Skin epidermis (tissue), 12 donors: Measurements from ENCODE around the gene PTPRM.

ENCODE experiments used
- H3K27ac ChIP-seq, 21 experiments: fragments of 200-600 bp; sonication (generic) in 11 of 21; one replicate each; pipeline ENCODE4 v1.5.0; 2020; ENCODE audit warnings: mild to moderate bottlenecking in 3 of 21, inconsistent platforms in 2 of 21, moderate library complexity in 2 of 21
- H3K4me3 ChIP-seq, 7 experiments: fragments of 200-600 bp; sonication (generic) in 2 of 7; one replicate each; pipeline ENCODE4 v1.5.0; 2020; ENCODE audit warnings: inconsistent platforms in 2 of 7, mild to moderate bottlenecking in 2 of 7, moderate library complexity in 1 of 7

Gene PTPRM

GRCh38 chr18:8367217-8367988 is 800.3 kb downstream of the PTPRM start:
- H3K27ac ChIP-seq, result no peak overlapping the region

GRCh38 chr18:8368512-8369217 is 801.5 kb downstream of the PTPRM start:
- no peak overlapping the region for H3K27ac ChIP-seq
- no peak overlapping the region for H3K4me3 ChIP-seq

More at GRCh38 chr18:8367217-8367988, 800.3 kb downstream of the PTPRM start:
- peak overlapping the region in 3 of 7 experiments; percentile 1 to 28 (median 20) for H3K4me3 ChIP-seq

- Histone ChIP-seq H3K4me3 (no peak overlapping the region), H3K27ac (no peak overlapping the region)
These were observed 806.4 kb downstream of the PTPRM start for GRCh38 chr18:8373486-8373885.

- no peak overlapping the region for H3K4me3 ChIP-seq
- H3K27ac ChIP-seq, result no peak overlapping the region
These were observed 807.6 kb downstream of the PTPRM start for GRCh38 chr18:8374676-8375075.

DNA sequence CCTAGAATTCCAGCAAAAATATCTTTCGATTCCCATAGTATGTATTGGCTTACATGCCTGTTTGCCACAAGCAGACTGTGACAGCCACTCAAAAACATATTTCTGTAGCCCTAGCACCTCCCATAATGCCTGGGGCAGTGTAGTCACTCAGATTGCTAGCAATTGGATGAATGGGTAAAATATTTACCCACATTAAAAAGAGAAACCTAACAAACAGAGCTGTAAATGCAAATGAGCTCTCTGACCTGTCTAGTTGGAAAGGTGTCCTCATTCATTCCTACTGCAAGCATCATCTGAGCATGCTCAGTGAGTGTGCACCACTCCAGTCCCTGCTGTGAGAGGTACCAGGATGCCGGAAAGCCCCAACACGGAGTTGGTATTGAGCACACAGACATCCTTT is 808.1 kb downstream of the PTPRM start:
- no peak overlapping the region for H3K4me3 ChIP-seq
- no peak overlapping the region for H3K27ac ChIP-seq

- H3K4me3 ChIP-seq, result no peak overlapping the region
- no peak overlapping the region for H3K27ac ChIP-seq
These were observed 809.0 kb downstream of the PTPRM start for GRCh38 chr18:8376113-8376512.

- H3K4me3 ChIP-seq, result no peak overlapping the region
- H3K27ac ChIP-seq, result no peak overlapping the region
These were observed 812.2 kb downstream of the PTPRM start for GRCh38 chr18:8379187-8379941.

GRCh38 chr18:8380006-8380405 is 812.9 kb downstream of the PTPRM start:
- Histone ChIP-seq H3K27ac (no peak overlapping the region), H3K4me3 (no peak overlapping the region)

DNA sequence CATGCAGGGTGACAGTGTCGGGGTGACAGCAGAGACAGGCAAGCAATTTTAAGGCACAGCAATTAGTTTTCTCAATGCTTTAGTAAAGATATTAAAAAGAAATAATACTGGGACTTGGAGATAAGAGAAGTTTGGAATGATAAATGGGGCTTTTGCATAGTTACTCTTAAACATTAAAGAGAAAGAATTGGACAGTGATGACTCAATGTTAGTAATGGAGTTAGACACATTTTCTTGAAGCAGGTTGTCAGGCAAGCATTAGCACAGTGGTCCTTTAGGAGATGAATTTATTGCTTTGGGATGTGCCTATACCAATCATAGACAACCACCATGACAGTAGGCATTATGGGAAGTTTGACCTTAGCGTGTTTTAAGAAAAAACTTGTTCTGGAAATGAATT is 813.8 kb downstream of the PTPRM start:
- H3K27ac ChIP-seq, result no peak overlapping the region
- no peak overlapping the region for H3K4me3 ChIP-seq

- Histone ChIP-seq H3K4me3 (no peak overlapping the region), H3K27ac (no peak overlapping the region)
These were observed 814.8 kb downstream of the PTPRM start for GRCh38 chr18:8381821-8382459.

DNA sequence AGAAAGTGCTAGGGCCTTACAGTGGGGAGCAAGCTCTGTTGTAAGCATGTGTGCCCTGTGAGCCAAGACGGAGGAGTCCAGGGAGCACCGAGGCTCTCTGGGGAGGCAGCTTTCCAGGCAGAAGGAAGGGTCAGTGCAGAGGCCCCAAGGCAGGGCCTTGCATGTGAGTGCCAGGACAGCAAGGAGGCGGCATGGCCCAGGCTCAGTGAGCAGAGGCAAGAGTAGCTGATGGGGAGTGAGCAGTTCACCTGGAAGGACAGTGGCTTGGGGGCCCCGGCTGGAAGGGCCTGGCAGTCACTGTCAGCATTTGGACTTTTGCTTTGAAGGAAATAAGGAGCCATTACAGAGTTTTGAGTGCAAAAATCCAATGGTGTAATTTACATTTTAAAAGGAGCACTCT is 818.3 kb downstream of the PTPRM start:
- no peak overlapping the region for H3K27ac ChIP-seq
- no peak overlapping the region for H3K4me3 ChIP-seq

GRCh38 chr18:8386669-8387380 is 819.7 kb downstream of the PTPRM start:
- Histone ChIP-seq H3K27ac (no peak overlapping the region), H3K4me3 (no peak overlapping the region)

DNA sequence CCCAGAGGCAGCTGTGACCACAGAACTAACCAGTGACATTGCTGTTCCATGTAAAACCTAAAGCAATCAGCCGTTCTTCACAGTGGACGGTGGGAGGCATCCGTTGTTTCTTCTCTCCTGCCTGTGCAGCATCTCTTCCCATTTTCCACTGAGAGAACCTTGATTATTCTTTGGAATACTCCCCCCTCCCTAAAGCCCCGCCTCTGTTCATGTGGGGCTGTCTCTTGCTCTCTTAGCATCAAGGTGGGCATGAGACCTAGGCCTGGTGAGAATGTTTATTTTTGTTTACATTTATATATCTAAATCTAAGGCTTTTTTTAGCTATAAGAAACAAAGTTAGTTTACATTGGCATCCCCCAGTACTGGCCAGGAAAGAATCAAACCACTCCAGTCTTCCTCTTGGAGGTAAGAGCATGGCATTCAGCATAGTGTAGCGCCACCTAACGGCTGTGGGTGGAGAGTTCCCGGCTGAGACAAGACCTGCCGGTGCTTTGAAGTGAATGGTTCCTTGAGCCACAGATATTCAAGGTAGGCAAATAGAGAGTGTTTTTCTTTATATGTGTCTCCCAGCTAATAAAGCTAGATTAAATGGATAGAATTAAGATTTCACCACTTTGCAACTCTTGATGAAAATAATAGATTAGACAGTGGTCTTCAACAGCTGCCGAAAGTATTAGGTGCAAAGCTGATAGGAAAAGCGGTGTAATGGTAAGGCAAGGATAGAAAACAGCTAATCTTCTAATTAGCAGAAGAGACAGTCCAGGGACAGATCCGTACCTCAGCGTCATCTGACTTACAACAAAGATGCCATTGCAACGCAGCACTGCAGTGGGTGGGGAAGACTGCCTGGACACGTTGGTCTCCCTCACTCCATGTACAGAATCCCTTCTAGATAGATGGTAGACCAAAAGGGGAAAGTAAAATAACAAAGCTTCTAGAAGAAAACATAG is 822.5 kb downstream of the PTPRM start:
- Histone ChIP-seq H3K27ac (no peak overlapping the region), H3K4me3 (no peak overlapping the region)

- H3K4me3 ChIP-seq, result no peak overlapping the region
- H3K27ac ChIP-seq, result no peak overlapping the region
These were observed 824.0 kb downstream of the PTPRM start for GRCh38 chr18:8391068-8391467.

GRCh38 chr18:8396254-8396653 is 829.1 kb downstream of the PTPRM start:
- Histone ChIP-seq H3K4me3 (no peak overlapping the region), H3K27ac (no peak overlapping the region)

DNA sequence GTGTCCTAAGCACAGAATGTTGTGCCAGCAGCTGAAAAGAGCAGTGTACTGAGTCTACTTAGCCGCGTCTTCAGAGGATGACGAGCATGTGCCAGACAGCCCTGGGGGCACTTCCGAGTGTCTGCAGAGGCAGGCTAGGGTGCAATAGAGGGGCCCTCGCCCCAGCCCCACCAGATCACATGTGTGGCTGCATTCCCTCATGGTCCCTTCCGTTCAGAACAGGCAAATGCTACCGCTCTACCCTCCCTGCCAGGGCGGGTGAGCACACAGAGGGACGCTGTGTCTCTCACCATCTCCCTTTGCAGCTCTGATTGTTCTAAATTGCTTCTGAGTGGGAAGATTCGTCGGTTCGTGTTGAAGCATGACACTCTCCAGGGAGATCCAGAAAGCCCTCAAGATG is 829.9 kb downstream of the PTPRM start:
- H3K27ac ChIP-seq, result no peak overlapping the region
- H3K4me3 ChIP-seq, result no peak overlapping the region

DNA sequence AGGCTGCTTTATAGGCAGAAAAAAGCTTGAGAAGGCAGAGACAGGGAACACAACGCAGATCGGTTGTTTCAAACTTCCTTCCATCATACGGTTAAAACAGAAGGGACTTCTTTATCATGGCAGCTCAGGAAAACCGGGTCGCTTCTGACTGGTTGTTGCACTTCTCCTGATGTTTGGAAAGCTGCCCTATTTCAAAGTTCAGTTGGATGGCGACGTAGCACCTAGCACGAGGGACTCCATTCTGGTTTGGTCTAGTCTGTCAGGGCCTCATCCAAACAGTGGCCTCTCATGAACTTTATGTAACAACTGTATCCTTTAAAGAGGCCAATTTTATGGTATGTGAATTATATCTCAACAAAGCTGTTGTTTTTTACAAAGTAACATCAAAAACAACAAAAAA is 832.0 kb downstream of the PTPRM start:
- Histone ChIP-seq H3K27ac (no peak overlapping the region), H3K4me3 (no peak overlapping the region)

GRCh38 chr18:8400193-8400752 is 833.2 kb downstream of the PTPRM start:
- H3K27ac ChIP-seq, result no peak overlapping the region
- no peak overlapping the region for H3K4me3 ChIP-seq
